Fibroblast of lung (primary cell): ENCODE results near the gene FSIP1. TPM values are rescaled to one million over a fixed set of nuclear protein-coding genes. Genes with fewer than 3 reads are reported as not detected.

Source experiments
- DNase-seq, 2 donors: peaks; one replicate each; pipeline versions ENCODE4 v3.0.0 to v3.0.0-alpha.2; 2010; ENCODE audit warnings: low read depth in 2 of 2
- H2AFZ ChIP-seq: 2 replicates; pipeline ENCODE4 v1.5.1; 2012; ENCODE audit warnings: low read length, control low read depth, inconsistent platforms
- H3K27ac ChIP-seq: 2 replicates; pipeline ENCODE4 v1.5.1; 2011; ENCODE audit warnings: low read length, control low read depth; ENCODE audit not compliant: insufficient read depth
- H3K27me3 ChIP-seq: 2 replicates; pipeline ENCODE4 v1.5.1; 2011; ENCODE audit warnings: mild to moderate bottlenecking, low read length; ENCODE audit not compliant: control insufficient read depth, insufficient read depth
- H3K36me3 ChIP-seq: 2 replicates; pipeline ENCODE4 v1.5.1; 2011; ENCODE audit warnings: low read length; ENCODE audit not compliant: control insufficient read depth, insufficient read depth
- H3K4me1 ChIP-seq: 2 replicates; pipeline ENCODE4 v1.5.1; 2011; ENCODE audit warnings: low read length; ENCODE audit not compliant: control insufficient read depth, insufficient read depth; ENCODE audit errors: extremely low read depth
- H3K4me2 ChIP-seq: 2 replicates; pipeline ENCODE4 v1.5.1; 2011; ENCODE audit warnings: low read length, control low read depth; ENCODE audit not compliant: insufficient read depth; ENCODE audit errors: extremely low read depth
- H3K4me3 ChIP-seq, 4 experiments: fragments of 200-600 bp in 1 of 4; sonication (generic) in 1 of 4; replicated peaks in 1 of 4; 2 replicates each; pipeline ENCODE4 v1.5.1; 2011 to 2016; ENCODE audit warnings: low read length in 4 of 4, low read depth in 3 of 4, mild to moderate bottlenecking in 3 of 4, control low read depth in 2 of 4, inconsistent platforms in 1 of 4, mixed read lengths in 1 of 4; ENCODE audit not compliant: insufficient read depth in 1 of 4; ENCODE audit errors: control extremely low read depth in 1 of 4
- H3K79me2 ChIP-seq: 2 replicates; pipeline ENCODE4 v1.5.1; 2012; ENCODE audit warnings: mild to moderate bottlenecking, low read length, inconsistent platforms; ENCODE audit not compliant: control insufficient read depth, insufficient read depth
- H3K9ac ChIP-seq: 2 replicates; pipeline ENCODE4 v1.5.1; 2011; ENCODE audit warnings: mild to moderate bottlenecking, low read length, control low read depth; ENCODE audit not compliant: insufficient read depth
- H3K9me3 ChIP-seq: 2 replicates; pipeline ENCODE4 v1.5.1; 2012; ENCODE audit warnings: low read depth, low read length; ENCODE audit not compliant: control insufficient read depth, insufficient read depth
- H4K20me1 ChIP-seq: 2 replicates; pipeline ENCODE4 v1.5.1; 2011; ENCODE audit warnings: low read length; ENCODE audit not compliant: control insufficient read depth, insufficient read depth; ENCODE audit errors: extremely low read depth
- EZH2 ChIP-seq: IDR thresholded peaks from 2 replicates; pipeline ENCODE4 v1.5.1; 2012; ENCODE audit warnings: low read length, control low read depth, mild to moderate bottlenecking; ENCODE audit errors: missing control alignments
- polyA plus RNA-seq, 2 donors: library from polyadenylated mRNA; depleted of rRNA in 1 of 2; stranded (reverse) in 1 of 2; unstranded in 1 of 2; fragments of >200 nt; gene quantifications; 2 replicates each; pipeline ENCODE4 v1.2.1, GENCODE V29; 2011 to 2012; ENCODE audit warnings: missing spikeins in 1 of 2
- total RNA-seq: library from RNA; depleted of rRNA; stranded (reverse); fragments of >200 nt; gene quantifications from 2 replicates; pipeline ENCODE4 v1.2.1, GENCODE V29; 2014
- TF ChIP-seq, protein P1 (sequence below), 2 donors: IDR thresholded peaks in 1 of 2; conservative IDR thresholded peaks in 1 of 2; 1 replicate in 1 of 2; 2 replicates in 1 of 2; pipeline ENCODE4 v1.5.1; 2011 to 2012; ENCODE audit warnings: low read length in 2 of 2, control low read depth in 1 of 2, inconsistent platforms in 1 of 2, low read depth in 1 of 2, mild to moderate bottlenecking in 1 of 2

FSIP1 gene
- total and polyA plus RNA-seq, 2 donors (not counting 1 experiment from before 2014, with no cell fraction given) = 0.50 to 5.1 TPM

- no peak overlapping the region for H3K4me2 ChIP-seq
- peaks cover 25% of the 10 kb centered on the region for H3K36me3 ChIP-seq
- H3K79me2 ChIP-seq = peaks cover 1% of the 10 kb centered on the region
- no peak overlapping the region for H3K4me3 ChIP-seq
- H3K9me3 ChIP-seq = no peaks in the 10 kb centered on the region
- H4K20me1 ChIP-seq = peaks cover 5% of the 10 kb centered on the region
- no peak overlapping the region for H3K9ac ChIP-seq
- peaks cover 3% of the 10 kb centered on the region for H3K4me1 ChIP-seq
- no peaks in the 10 kb centered on the region for H3K27me3 ChIP-seq
- no peak overlapping the region for H2AFZ ChIP-seq
- DNase-seq = no peak
- TF ChIP-seq, protein P1, sequence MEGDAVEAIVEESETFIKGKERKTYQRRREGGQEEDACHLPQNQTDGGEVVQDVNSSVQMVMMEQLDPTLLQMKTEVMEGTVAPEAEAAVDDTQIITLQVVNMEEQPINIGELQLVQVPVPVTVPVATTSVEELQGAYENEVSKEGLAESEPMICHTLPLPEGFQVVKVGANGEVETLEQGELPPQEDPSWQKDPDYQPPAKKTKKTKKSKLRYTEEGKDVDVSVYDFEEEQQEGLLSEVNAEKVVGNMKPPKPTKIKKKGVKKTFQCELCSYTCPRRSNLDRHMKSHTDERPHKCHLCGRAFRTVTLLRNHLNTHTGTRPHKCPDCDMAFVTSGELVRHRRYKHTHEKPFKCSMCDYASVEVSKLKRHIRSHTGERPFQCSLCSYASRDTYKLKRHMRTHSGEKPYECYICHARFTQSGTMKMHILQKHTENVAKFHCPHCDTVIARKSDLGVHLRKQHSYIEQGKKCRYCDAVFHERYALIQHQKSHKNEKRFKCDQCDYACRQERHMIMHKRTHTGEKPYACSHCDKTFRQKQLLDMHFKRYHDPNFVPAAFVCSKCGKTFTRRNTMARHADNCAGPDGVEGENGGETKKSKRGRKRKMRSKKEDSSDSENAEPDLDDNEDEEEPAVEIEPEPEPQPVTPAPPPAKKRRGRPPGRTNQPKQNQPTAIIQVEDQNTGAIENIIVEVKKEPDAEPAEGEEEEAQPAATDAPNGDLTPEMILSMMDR (conservative IDR thresholded peaks at IDR 0.05 in 1 of 2, IDR thresholded peaks at IDR 0.05 in 1 of 2; ENCODE audit: low read depth in 1 of 2, low read length in 2 of 2) = no peak
- no peak for TF ChIP-seq EZH2
- no peak overlapping the region for H3K27ac ChIP-seq
Observed at GRCh38 chr15:39597336-39597735, 185.3 kb downstream of the FSIP1 start.

DNA sequence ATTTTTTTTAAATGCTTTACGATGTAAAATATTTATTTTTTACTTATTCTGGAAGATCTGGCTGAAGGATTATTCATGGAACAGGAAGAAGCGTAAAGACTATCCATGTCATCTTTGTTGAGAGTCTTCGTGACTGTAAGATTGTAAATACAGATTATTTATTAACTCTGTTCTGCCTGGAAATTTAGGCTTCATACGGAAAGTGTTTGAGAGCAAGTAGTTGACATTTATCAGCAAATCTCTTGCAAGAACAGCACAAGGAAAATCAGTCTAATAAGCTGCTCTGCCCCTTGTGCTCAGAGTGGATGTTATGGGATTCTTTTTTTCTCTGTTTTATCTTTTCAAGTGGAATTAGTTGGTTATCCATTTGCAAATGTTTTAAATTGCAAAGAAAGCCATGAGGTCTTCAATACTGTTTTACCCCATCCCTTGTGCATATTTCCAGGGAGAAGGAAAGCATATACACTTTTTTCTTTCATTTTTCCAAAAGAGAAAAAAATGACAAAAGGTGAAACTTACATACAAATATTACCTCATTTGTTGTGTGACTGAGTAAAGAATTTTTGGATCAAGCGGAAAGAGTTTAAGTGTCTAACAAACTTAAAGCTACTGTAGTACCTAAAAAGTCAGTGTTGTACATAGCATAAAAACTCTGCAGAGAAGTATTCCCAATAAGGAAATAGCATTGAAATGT, 186.1 kb downstream of the FSIP1 start:
- Histone ChIP-seq H3K36me3 (peaks cover 27% of the 10 kb centered on the region), H3K79me2 (peaks cover 1% of the 10 kb centered on the region), H4K20me1 (peaks cover 5% of the 10 kb centered on the region), H3K9ac (no peak overlapping the region), H3K9me3 (no peaks in the 10 kb centered on the region), H3K27me3 (no peaks in the 10 kb centered on the region), H3K27ac (no peak overlapping the region), H3K4me1 (peaks cover 3% of the 10 kb centered on the region), H2AFZ (no peak overlapping the region), H3K4me3 (no peak overlapping the region), H3K4me2 (no peak overlapping the region)
- TF ChIP-seq, protein P1 (conservative IDR thresholded peaks at IDR 0.05 in 1 of 2, IDR thresholded peaks at IDR 0.05 in 1 of 2; ENCODE audit: low read depth in 1 of 2, low read length in 2 of 2) = no peak
- no peak for TF ChIP-seq EZH2
- DNase-seq = peak; percentile 3 to 27

DNA sequence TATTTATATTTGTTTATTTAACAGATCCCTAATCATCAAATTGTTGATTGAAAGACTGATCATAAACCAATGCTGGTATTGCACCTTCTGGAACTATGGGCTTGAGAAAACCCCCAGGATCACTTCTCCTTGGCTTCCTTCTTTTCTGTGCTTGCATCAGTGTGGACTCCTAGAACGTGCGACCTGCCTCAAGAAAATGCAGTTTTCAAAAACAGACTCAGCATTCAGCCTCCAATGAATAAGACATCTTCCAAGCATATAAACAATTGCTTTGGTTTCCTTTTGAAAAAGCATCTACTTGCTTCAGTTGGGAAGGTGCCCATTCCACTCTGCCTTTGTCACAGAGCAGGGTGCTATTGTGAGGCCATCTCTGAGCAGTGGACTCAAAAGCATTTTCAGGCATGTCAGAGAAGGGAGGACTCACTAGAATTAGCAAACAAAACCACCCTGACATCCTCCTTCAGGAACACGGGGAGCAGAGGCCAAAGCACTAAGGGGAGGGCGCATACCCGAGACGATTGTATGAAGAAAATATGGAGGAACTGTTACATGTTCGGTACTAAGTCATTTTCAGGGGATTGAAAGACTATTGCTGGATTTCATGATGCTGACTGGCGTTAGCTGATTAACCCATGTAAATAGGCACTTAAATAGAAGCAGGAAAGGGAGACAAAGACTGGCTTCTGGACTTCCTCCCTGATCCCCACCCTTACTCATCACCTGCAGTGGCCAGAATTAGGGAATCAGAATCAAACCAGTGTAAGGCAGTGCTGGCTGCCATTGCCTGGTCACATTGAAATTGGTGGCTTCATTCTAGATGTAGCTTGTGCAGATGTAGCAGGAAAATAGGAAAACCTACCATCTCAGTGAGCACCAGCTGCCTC, 187.1 kb downstream of the FSIP1 start:
- Histone ChIP-seq H3K4me3 (peak overlapping the region in 1 of 4 experiments; percentile 26), H3K27ac (peak overlapping the region; percentile 26), H3K36me3 (peaks cover 32% of the 10 kb centered on the region), H3K27me3 (no peaks in the 10 kb centered on the region), H2AFZ (no peak overlapping the region), H3K9ac (no peak overlapping the region), H4K20me1 (peaks cover 7% of the 10 kb centered on the region), H3K79me2 (peaks cover 1% of the 10 kb centered on the region), H3K9me3 (no peaks in the 10 kb centered on the region), H3K4me2 (no peak overlapping the region), H3K4me1 (peaks cover 3% of the 10 kb centered on the region)
- no peak for TF ChIP-seq EZH2
- TF ChIP-seq, protein P1 (conservative IDR thresholded peaks at IDR 0.05 in 1 of 2, IDR thresholded peaks at IDR 0.05 in 1 of 2; ENCODE audit: low read depth in 1 of 2, low read length in 2 of 2) = peak in 1 of 2 donors; percentile 1
- DNase-seq = peak; percentile 13 to 23
